HepG2 (cell line): ENCODE results near the gene TRIP6. TPM values are rescaled to one million over a fixed set of nuclear protein-coding genes. Genes with fewer than 3 reads are reported as not detected.

ENCODE experiments used
- ETV6 ChIP-seq: sonication (generic); formaldehyde crosslinking; conservative IDR thresholded peaks from 2 replicates; pipeline ENCODE4 v1.4.0; 2020; ENCODE audit warnings: missing genetic modification reagents
- KAT8 ChIP-seq: IDR thresholded peaks from 2 replicates; pipeline ENCODE4 v1.6.1; 2016; ENCODE audit warnings: missing genetic modification reagents, missing compliant biosample characterization
- NFIB ChIP-seq: sonication (generic); formaldehyde crosslinking; IDR thresholded peaks from 2 replicates; pipeline ENCODE4 v1.9.0; 2021; ENCODE audit warnings: missing genetic modification reagents, mild to moderate bottlenecking, borderline replicate concordance
- SMC3 ChIP-seq: IDR thresholded peaks from 2 replicates; pipeline ENCODE4 v1.6.1; 2011; ENCODE audit warnings: low read length, improper control_type of control experiment
- SNRNP70 ChIP-seq: fragments of 200-400 bp; formaldehyde crosslinking; IDR thresholded peaks from 2 replicates; pipeline ENCODE4 v1.6.1; 2017; ENCODE audit warnings: mild to moderate bottlenecking, low read depth, low read length, moderate library complexity
- UBTF ChIP-seq: sonication (generic); formaldehyde crosslinking; IDR thresholded peaks from 2 replicates; pipeline ENCODE4 v1.4.0; 2020; ENCODE audit warnings: mild to moderate bottlenecking, missing genetic modification reagents
- ZBTB40 ChIP-seq, 2 experiments: fragments of 450-650 bp in 1 of 2; sonication (generic) in 1 of 2; formaldehyde crosslinking in 1 of 2; IDR thresholded peaks; 2 replicates each; pipeline versions ENCODE4 v1.6.1 to v1.8.0; 2016 to 2022; ENCODE audit warnings: antibody characterized with exemption in 1 of 2, mild to moderate bottlenecking in 1 of 2, missing genetic modification reagents in 1 of 2
- ZFYVE20 ChIP-seq: sonication (generic); formaldehyde crosslinking; IDR thresholded peaks from 2 replicates; pipeline ENCODE4 v1.8.0; 2023; ENCODE audit warnings: low read depth, mild to moderate bottlenecking, moderate library complexity, missing genetic modification reagents, borderline replicate concordance
- ZNF274 ChIP-seq: sonication (generic); formaldehyde crosslinking; IDR thresholded peaks from 2 replicates; pipeline ENCODE4 v1.5.1; 2020; ENCODE audit warnings: mild to moderate bottlenecking, missing genetic modification reagents
- ZNF547 ChIP-seq: sonication (generic); formaldehyde crosslinking; IDR thresholded peaks from 2 replicates; pipeline ENCODE4 v1.5.1; 2020; ENCODE audit warnings: mild to moderate bottlenecking, missing genetic modification reagents
- ZNF710 ChIP-seq: sonication (generic); formaldehyde crosslinking; IDR thresholded peaks from 2 replicates; pipeline ENCODE4 v1.5.0; 2020; ENCODE audit warnings: mild to moderate bottlenecking, missing genetic modification reagents, borderline replicate concordance
- ZSCAN29 ChIP-seq: sonication (generic); formaldehyde crosslinking; conservative IDR thresholded peaks from 2 replicates; pipeline ENCODE4 v1.4.0; 2020; ENCODE audit warnings: mild to moderate bottlenecking, missing genetic modification reagents
- polyA plus RNA-seq, 8 experiments: library from polyadenylated mRNA; depleted of rRNA in 3 of 8; stranded (reverse) in 7 of 8; unstranded in 1 of 8; fragments of >200 nt; fragmentation: Illumina TruSeq in 4 of 8; extraction: Trizol in 4 of 8; gene quantifications; 2 replicates each; pipeline versions ENCODE4 v1.2.1 to v1.2.3, GENCODE V29; 2011 to 2016; ENCODE audit warnings: low read depth in 4 of 8, missing spikeins in 1 of 8, mixed read lengths in 1 of 8; ENCODE audit not compliant: insufficient read depth in 1 of 8
- total RNA-seq, 5 experiments: library from RNA; depleted of rRNA; stranded (reverse); fragments of >200 nt; fragmentation: Illumina TruSeq; extraction: Trizol; gene quantifications; 2 replicates each; pipeline ENCODE4 v1.2.3, GENCODE V29; 2016; ENCODE audit warnings: low read depth in 1 of 5
- TF ChIP-seq, protein P1 (sequence below): sonication (generic); formaldehyde crosslinking; conservative IDR thresholded peaks from 2 replicates; pipeline ENCODE4 v1.4.0; 2020; ENCODE audit warnings: missing genetic modification reagents

TRIP6 gene
- total and polyA plus RNA-seq, 2 of the 13 experiments (the other 11 are each of a cell fraction or from before 2014, with no cell fraction given), result 0.34 to 0.38 TPM

GRCh38 chr7:100874577-100875355 lies 7.6 kb downstream of the TRIP6 start, which contains the start of gene SRRT (continued):
- TF ChIP-seq, protein P1, sequence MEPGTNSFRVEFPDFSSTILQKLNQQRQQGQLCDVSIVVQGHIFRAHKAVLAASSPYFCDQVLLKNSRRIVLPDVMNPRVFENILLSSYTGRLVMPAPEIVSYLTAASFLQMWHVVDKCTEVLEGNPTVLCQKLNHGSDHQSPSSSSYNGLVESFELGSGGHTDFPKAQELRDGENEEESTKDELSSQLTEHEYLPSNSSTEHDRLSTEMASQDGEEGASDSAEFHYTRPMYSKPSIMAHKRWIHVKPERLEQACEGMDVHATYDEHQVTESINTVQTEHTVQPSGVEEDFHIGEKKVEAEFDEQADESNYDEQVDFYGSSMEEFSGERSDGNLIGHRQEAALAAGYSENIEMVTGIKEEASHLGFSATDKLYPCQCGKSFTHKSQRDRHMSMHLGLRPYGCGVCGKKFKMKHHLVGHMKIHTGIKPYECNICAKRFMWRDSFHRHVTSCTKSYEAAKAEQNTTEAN (CRISPR knock-in tag), result 0 out of 2 replicates have a peak, but pooled peaks have one; percentile 52
- TF ChIP-seq KAT8 (CRISPR knock-in tag) (peak; percentile 98), ZBTB40 (IDR thresholded peaks at IDR 0.05) (no peak), ZBTB40 (CRISPR knock-in tag; IDR thresholded peaks at IDR 0.05) (peak; percentile 80), ZNF710 (CRISPR knock-in tag) (peak; percentile 51; the same call in 1 of the 2 replicates), ZNF547 (CRISPR knock-in tag) (0 out of 2 replicates have a peak, but pooled peaks have one; percentile 52), SMC3 (no peak), ZSCAN29 (CRISPR knock-in tag) (peak; percentile 79; the same call in 1 of the 2 replicates), UBTF (CRISPR knock-in tag) (peak; percentile 68), ZFYVE20 (CRISPR knock-in tag) (no peak), ZNF274 (CRISPR knock-in tag) (peak; percentile 59; the same call in 1 of the 2 replicates), SNRNP70 (no peak), ETV6 (CRISPR knock-in tag) (no peak), NFIB (CRISPR knock-in tag) (no peak)
